Measurements from ENCODE around the gene SGCD. TPM values are rescaled to one million over a fixed set of nuclear protein-coding genes. Genes with fewer than 3 reads are reported as not detected.
A peak's percentile ranks its signal among the peaks of the same experiment; 100 is the strongest.

Gene SGCD
- total RNA-seq, 4 donors from 2014 or later, result 16.7 to 38.6 (median 27.7) TPM

DNA sequence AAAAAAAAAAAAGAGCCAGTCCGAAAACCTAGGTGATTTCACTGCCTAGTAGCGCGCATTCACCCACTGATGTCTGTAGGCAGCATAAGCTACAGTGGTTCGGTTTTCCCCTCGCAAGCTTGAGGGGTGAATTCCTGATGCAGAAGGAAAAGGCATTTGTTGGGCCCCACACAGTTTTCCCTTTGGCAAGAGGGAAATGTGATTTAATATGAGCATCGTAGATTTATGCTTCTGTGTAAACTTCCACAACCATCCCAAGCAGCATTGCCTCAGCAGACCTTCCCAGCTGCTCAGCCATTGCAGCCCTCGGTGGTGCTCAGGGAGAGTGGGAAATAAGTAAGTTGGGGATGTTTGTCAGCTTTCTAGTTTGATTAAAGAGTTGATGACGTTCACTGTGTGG, 291.6 kb downstream of the SGCD start:
- H3K9me3 ChIP-seq, result no peaks in the 10 kb centered on the region
- no peak for TF ChIP-seq POLR2AphosphoS5 (IDR thresholded peaks at IDR 0.05)
- TF ChIP-seq EP300 (IDR thresholded peaks at IDR 0.05), result no peak
- no peak for TF ChIP-seq POLR2A (IDR thresholded peaks at IDR 0.05; ENCODE audit: low read depth)
- TF ChIP-seq, protein P1, sequence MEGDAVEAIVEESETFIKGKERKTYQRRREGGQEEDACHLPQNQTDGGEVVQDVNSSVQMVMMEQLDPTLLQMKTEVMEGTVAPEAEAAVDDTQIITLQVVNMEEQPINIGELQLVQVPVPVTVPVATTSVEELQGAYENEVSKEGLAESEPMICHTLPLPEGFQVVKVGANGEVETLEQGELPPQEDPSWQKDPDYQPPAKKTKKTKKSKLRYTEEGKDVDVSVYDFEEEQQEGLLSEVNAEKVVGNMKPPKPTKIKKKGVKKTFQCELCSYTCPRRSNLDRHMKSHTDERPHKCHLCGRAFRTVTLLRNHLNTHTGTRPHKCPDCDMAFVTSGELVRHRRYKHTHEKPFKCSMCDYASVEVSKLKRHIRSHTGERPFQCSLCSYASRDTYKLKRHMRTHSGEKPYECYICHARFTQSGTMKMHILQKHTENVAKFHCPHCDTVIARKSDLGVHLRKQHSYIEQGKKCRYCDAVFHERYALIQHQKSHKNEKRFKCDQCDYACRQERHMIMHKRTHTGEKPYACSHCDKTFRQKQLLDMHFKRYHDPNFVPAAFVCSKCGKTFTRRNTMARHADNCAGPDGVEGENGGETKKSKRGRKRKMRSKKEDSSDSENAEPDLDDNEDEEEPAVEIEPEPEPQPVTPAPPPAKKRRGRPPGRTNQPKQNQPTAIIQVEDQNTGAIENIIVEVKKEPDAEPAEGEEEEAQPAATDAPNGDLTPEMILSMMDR (IDR thresholded peaks at IDR 0.05), result no peak
- intact Hi-C loops (cut with DNase I), result no loop called here
- peak; percentile 57 for DNase-seq (ENCODE audit: extremely low spot score)
- H3K27ac ChIP-seq (replicated peaks in 1 of 4), result no peak overlapping the region
- H3K4me3 ChIP-seq, result no peak overlapping the region
- WGBS, result 90% methylated on average over 8 of the region's 8 CpGs
- peaks cover 0 to 14% (median 4%) of the 10 kb centered on the region in 4 donors for H3K4me1 ChIP-seq
- H3K36me3 ChIP-seq, result no peaks in the 10 kb centered on the region
- no peaks in the 10 kb centered on the region for H3K27me3 ChIP-seq

- DNase-seq (ENCODE audit: extremely low spot score), result no peak
- H3K36me3 ChIP-seq, result no peaks in the 10 kb centered on the region
- H3K9me3 ChIP-seq, result no peaks in the 10 kb centered on the region
- H3K27ac ChIP-seq (replicated peaks in 1 of 4), result no peak overlapping the region
- TF ChIP-seq EP300 (IDR thresholded peaks at IDR 0.05) (no peak), POLR2A (IDR thresholded peaks at IDR 0.05; ENCODE audit: low read depth) (no peak), POLR2AphosphoS5 (IDR thresholded peaks at IDR 0.05) (no peak)
- TF ChIP-seq, protein P1 (IDR thresholded peaks at IDR 0.05), result no peak
- no peaks in the 10 kb centered on the region for H3K27me3 ChIP-seq
- H3K4me3 ChIP-seq, result no peak overlapping the region
- H3K4me1 ChIP-seq, result peaks cover 0 to 15% (median 2%) of the 10 kb centered on the region in 4 donors
- intact Hi-C loops (cut with DNase I), result no loop called here
- WGBS, result 72% methylated on average over 1 of the region's 1 CpG
Measured at GRCh38 chr5:156621719-156622118, 294.8 kb downstream of the SGCD start.

- Histone ChIP-seq H3K27ac (replicated peaks in 1 of 4) (no peak overlapping the region), H3K4me1 (peaks cover 0 to 15% (median 2%) of the 10 kb centered on the region in 4 donors), H3K27me3 (no peaks in the 10 kb centered on the region), H3K9me3 (no peaks in the 10 kb centered on the region), H3K4me3 (no peak overlapping the region), H3K36me3 (no peaks in the 10 kb centered on the region)
- DNase-seq (ENCODE audit: extremely low spot score), result no peak
- WGBS, result 74% methylated on average over 5 of the region's 5 CpGs
- TF ChIP-seq POLR2AphosphoS5 (IDR thresholded peaks at IDR 0.05), result no peak
- no peak for TF ChIP-seq EP300 (IDR thresholded peaks at IDR 0.05)
- TF ChIP-seq, protein P1 (IDR thresholded peaks at IDR 0.05), result no peak
- TF ChIP-seq POLR2A (IDR thresholded peaks at IDR 0.05; ENCODE audit: low read depth), result no peak
- intact Hi-C loops (cut with DNase I), result no loop called here
Measured at GRCh38 chr5:156623381-156624040, 296.5 kb downstream of the SGCD start.

DNA sequence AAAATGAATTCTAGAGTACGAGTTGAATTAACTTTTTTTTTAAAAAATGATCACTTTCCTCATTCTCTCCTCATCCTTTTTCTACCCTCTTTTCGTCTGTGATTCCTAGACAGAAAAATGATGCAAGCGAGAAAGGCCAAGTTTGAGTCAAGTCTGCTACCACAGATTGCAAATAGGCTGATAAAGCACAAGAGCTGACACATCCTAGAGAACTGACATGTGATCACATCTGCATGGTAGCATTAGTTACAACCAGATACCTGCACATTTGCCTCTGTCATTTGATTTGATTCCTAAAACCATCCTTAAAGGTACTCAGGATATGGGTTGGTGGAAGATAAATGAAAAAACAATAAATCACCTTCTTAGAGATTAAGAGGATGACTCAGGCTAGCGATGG, 297.7 kb downstream of the SGCD start:
- TF ChIP-seq, protein P1 (IDR thresholded peaks at IDR 0.05), result no peak
- TF ChIP-seq POLR2AphosphoS5 (IDR thresholded peaks at IDR 0.05), result no peak
- intact Hi-C loops (cut with DNase I), result no loop called here
- Histone ChIP-seq H3K4me3 (no peak overlapping the region), H3K9me3 (no peaks in the 10 kb centered on the region), H3K27ac (replicated peaks in 1 of 4) (no peak overlapping the region), H3K4me1 (peaks cover 0 to 15% (median 2%) of the 10 kb centered on the region in 4 donors), H3K27me3 (no peaks in the 10 kb centered on the region), H3K36me3 (no peaks in the 10 kb centered on the region)
- no peak for DNase-seq (ENCODE audit: extremely low spot score)
- WGBS, result 92% methylated on average over 4 of the region's 4 CpGs

DNA sequence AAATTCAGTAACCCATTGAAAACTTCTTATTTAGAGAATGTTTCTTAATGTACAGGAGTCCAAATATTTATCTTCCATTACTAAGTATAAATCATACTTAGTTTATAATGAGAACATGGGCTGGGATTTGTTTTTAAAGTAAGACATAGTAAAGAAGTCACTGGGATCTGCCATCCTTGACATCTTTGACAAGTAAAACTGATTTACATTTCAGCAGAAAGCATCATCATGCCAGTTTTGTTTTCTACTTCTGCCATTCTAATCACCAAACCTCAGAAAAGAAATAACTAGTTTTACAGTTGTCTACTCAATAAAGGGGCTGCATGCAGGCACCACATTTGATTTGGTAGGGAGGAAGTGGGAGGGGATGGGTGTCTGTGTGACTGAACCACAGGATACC, 301.5 kb downstream of the SGCD start:
- Histone ChIP-seq H3K4me1 (peaks cover 0 to 3% (median 0%) of the 10 kb centered on the region in 4 donors), H3K27ac (replicated peaks in 1 of 4) (no peak overlapping the region), H3K4me3 (no peak overlapping the region), H3K9me3 (no peaks in the 10 kb centered on the region), H3K27me3 (no peaks in the 10 kb centered on the region), H3K36me3 (no peaks in the 10 kb centered on the region)
- intact Hi-C loops (cut with DNase I), result no loop called here
- TF ChIP-seq, protein P1 (IDR thresholded peaks at IDR 0.05), result no peak
- no peak for TF ChIP-seq POLR2AphosphoS5 (IDR thresholded peaks at IDR 0.05)
- no peak for DNase-seq (ENCODE audit: extremely low spot score)
